GM19099 (cell line): ENCODE data around the gene MYH13.

Experiments
- POLR2A ChIP-seq: IDR thresholded peaks from 3 replicates; pipeline ENCODE4 v1.6.1; 2011; ENCODE audit warnings: low read depth; ENCODE audit not compliant: insufficient read length; ENCODE audit errors: extremely low read depth

The MYH13 gene

DNA sequence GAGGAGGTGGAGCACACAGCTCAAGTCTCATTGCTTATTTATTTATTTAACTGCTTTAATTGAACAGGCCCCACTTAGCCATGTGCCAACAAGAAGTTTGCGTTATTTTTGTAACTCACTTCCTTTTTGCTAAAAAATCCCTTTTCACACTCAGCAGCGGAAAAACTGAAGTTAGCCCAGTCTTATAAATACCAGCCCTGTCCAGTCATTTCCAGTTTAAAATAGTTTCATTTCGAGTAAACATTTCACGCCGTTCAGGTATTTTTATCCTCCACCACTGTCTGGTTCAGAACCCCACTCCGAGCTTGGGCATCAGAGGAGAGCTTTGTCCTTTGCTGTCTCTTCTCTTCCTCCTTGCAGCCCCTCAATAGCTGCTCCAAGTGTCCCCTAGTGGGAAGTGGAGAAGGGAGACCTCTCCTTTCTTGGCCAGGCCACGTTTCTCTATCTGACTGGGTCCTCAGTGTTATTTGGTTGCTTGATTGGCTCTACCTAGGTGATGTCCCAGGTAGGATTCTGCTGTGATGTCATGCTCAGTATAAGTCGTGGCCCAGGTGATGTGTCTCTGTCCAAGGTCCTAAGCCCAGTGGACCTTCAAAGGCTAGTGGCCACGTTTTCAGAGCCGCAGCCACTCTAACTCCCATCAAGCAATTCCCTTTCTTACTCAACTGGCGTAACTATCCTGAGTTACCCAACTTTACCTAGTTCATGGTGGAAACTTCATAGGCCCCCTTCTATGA is 121.4 kb downstream of the MYH13 start:
- TF ChIP-seq POLR2A: no peak
